Tibial nerve (tissue), 4 donors: ENCODE results near the gene PTPN5. TPM values are rescaled to one million over a fixed set of nuclear protein-coding genes. Genes with fewer than 3 reads are reported as not detected.
"Not testable (repeated sequence)": the region's sequence is repeated elsewhere in the genome, so short reads cannot be mapped to it uniquely, and the experiment has no call there.

Experiments
- DNase-seq, 2 donors: peaks; one replicate each; pipeline ENCODE4 v3.0.0-alpha.2; 2019; ENCODE audit warnings: low spot score in 2 of 2
- H3K27ac ChIP-seq, 4 donors: fragments of 200-600 bp; sonication (generic) in 3 of 4; one replicate each; pipeline ENCODE4 v1.5.1; 2017 to 2019; ENCODE audit warnings: mild to moderate bottlenecking in 1 of 4
- H3K27me3 ChIP-seq, 2 donors: fragments of 200-600 bp; sonication (generic) in 1 of 2; one replicate each; pipeline versions ENCODE4 v1.5.1 to v1.6.0; 2017 to 2019
- H3K36me3 ChIP-seq, 3 donors: fragments of 200-600 bp; sonication (generic); one replicate each; pipeline ENCODE4 v1.5.1; 2018 to 2019
- H3K4me1 ChIP-seq, 4 donors: fragments of 200-600 bp; sonication (generic) in 3 of 4; one replicate each; pipeline ENCODE4 v1.5.1; 2017 to 2019
- H3K4me3 ChIP-seq, 4 donors: fragments of 200-600 bp; sonication (generic) in 3 of 4; one replicate each; pipeline ENCODE4 v1.5.1; 2017 to 2019; ENCODE audit warnings: mild to moderate bottlenecking in 1 of 4, moderate library complexity in 1 of 4
- H3K9me3 ChIP-seq, 4 donors: fragments of 200-600 bp; sonication (generic) in 3 of 4; one replicate each; pipeline ENCODE4 v1.5.1; 2017 to 2019
- EP300 ChIP-seq, 2 donors: sonication (generic); formaldehyde crosslinking; IDR thresholded peaks; one replicate each; pipeline ENCODE4 v1.6.1; 2017; ENCODE audit warnings: antibody characterized with exemption in 2 of 2, mild to moderate bottlenecking in 1 of 2
- POLR2A ChIP-seq, 2 donors: fragments of 450-650 bp; IDR thresholded peaks; one replicate each; pipeline ENCODE4 v1.6.1; 2017; ENCODE audit warnings: antibody characterized with exemption in 2 of 2, mild to moderate bottlenecking in 2 of 2, moderate library complexity in 2 of 2
- WGBS, 2 donors: methylation state at CpG; one replicate each; pipeline ENCODE4 v1.1.5; 2018; 5-methylcytosine and 5-hydroxymethylcytosine counted together
- total RNA-seq, 4 donors: library from RNA; depleted of rRNA; stranded (reverse); fragments of >200 nt; gene quantifications; one replicate each; pipeline ENCODE4 v1.1.0, GENCODE V29; 2016
- TF ChIP-seq, protein P1 (sequence below), 5 experiments: fragments of 200-600 bp in 3 of 5; fragments of 450-650 bp in 2 of 5; sonication (generic) in 3 of 5; IDR thresholded peaks; one replicate each; pipeline ENCODE4 v1.5.1; 2016 to 2019; ENCODE audit warnings: antibody characterized with exemption in 5 of 5, mild to moderate bottlenecking in 3 of 5, moderate library complexity in 2 of 5

The PTPN5 gene
- total RNA-seq, 4 donors from 2014 or later = 1.2 to 18.8 (median 15.1) TPM

DNA sequence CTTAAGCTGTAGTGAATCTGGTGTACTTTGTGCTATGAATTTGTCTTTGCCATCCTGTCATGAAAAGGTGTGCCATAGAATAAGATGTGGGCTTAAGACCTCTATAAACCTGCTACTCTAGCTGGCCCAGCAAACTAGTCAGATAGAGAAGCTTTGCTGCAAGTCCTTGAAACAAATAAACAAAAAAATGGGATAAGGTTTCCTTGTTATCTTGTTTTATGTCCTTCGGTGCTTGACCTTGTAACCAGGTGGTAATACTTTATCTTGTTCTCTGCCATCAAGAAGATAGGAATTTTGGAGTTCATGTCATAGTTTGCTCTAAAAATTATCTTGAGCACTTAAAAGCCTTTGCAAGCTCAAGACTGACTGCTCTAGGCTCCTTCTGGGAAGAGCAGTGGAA lies 107.3 kb downstream of the PTPN5 start:
- TF ChIP-seq, protein P1, sequence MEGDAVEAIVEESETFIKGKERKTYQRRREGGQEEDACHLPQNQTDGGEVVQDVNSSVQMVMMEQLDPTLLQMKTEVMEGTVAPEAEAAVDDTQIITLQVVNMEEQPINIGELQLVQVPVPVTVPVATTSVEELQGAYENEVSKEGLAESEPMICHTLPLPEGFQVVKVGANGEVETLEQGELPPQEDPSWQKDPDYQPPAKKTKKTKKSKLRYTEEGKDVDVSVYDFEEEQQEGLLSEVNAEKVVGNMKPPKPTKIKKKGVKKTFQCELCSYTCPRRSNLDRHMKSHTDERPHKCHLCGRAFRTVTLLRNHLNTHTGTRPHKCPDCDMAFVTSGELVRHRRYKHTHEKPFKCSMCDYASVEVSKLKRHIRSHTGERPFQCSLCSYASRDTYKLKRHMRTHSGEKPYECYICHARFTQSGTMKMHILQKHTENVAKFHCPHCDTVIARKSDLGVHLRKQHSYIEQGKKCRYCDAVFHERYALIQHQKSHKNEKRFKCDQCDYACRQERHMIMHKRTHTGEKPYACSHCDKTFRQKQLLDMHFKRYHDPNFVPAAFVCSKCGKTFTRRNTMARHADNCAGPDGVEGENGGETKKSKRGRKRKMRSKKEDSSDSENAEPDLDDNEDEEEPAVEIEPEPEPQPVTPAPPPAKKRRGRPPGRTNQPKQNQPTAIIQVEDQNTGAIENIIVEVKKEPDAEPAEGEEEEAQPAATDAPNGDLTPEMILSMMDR (IDR thresholded peaks at IDR 0.05) = no peak
- TF ChIP-seq EP300 (IDR thresholded peaks at IDR 0.05) (no peak), POLR2A (IDR thresholded peaks at IDR 0.05) (no peak)
- 47 to 86% methylated on average over 1 of the region's 1 CpG for WGBS, 2 donors

DNA sequence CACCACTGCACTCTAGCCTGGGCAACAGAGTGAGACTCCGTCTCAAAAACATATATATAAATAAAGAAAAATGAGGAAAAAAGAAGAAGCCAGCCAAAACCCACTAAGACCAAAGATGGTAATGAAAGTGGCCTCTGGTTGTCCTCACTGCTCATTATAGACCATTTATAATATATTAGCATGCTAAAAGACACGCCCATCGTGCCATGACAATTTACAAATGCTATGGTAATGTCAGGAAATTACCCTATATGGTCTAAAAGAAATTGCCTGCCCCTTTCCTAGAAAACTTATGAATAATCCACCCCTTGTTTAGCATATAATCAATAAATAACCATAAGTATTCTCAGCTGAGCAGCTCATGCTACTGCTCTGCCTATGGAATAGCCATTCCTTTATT lies 109.1 kb downstream of the PTPN5 start:
- Histone ChIP-seq H3K27me3 (no peaks in the 10 kb centered on the region), H3K27ac (no peak overlapping the region), H3K36me3 (no peaks in the 10 kb centered on the region), H3K9me3 (no peaks in the 10 kb centered on the region), H3K4me3 (no peak overlapping the region), H3K4me1 (no peaks in the 10 kb centered on the region)
- DNase-seq = no peak
- TF ChIP-seq EP300 (IDR thresholded peaks at IDR 0.05) = no peak
- TF ChIP-seq POLR2A (IDR thresholded peaks at IDR 0.05) = no peak
- TF ChIP-seq, protein P1 (IDR thresholded peaks at IDR 0.05) = no peak
- 92 to 96% methylated on average over 3 of the region's 3 CpGs for WGBS, 2 donors

More for the DNA sequence above, 107.3 kb downstream of the PTPN5 start:
- Histone ChIP-seq H3K27ac (no peak overlapping the region), H3K4me3 (no peak overlapping the region), H3K9me3 (no peaks in the 10 kb centered on the region), H3K4me1 (no peaks in the 10 kb centered on the region), H3K27me3 (no peaks in the 10 kb centered on the region), H3K36me3 (no peaks in the 10 kb centered on the region)
- no peak for DNase-seq

DNA sequence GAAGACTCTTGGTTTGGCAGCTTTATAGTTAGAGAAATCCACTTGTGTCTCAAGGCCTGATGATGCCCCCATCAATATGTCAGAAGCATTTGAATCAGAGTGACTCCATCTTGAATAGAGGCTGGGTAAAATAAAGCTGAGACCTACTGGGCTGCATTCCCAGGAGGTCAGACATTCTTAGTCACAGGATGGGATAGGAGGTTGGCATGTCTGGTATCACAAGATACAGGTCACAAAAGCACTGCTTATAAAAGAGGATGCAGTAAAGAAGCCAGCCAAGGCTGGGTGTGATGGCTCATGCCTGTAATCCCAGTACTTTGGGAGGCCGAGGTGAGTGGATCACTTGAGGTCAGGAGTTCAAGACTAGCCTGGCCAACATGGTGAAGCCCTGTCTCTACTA lies 109.6 kb downstream of the PTPN5 start:
- DNase-seq, H3K36me3 ChIP-seq, H3K4me1 ChIP-seq, H3K9me3 ChIP-seq, H3K27me3 ChIP-seq, H3K27ac ChIP-seq, H3K4me3 ChIP-seq: not testable (repeated sequence)
- 90 to 94% methylated on average over 1 of the region's 1 CpG for WGBS, 2 donors

Other genes starting within 250 kb of the PTPN5 start
- 10 to 100 TPM in 3 of 4 donors, 1 to 10 TPM in 1; 9.6 to 25.8 (median 15.8) TPM for gene UEVLD, start 203.1 kb downstream of the PTPN5 start, total RNA-seq
- 1 to 10 TPM in 1 of 4 donors, under 1 TPM in 1, not detected in 2; 0.30 to 2.9 TPM for gene MISFA, start 192.0 kb downstream of the PTPN5 start, total RNA-seq
- 10 to 100 TPM; 12.3 to 24.3 (median 16.9) TPM for gene SPTY2D1, start 157.5 kb downstream of the PTPN5 start, total RNA-seq
- 10 to 100 TPM in 1 of 4 donors, 1 to 10 TPM in 3; 5.4 to 11.0 (median 6.8) TPM for gene TMEM86A, start 93.0 kb downstream of the PTPN5 start, total RNA-seq
- gene IGSF22, start 65.6 kb downstream of the PTPN5 start, total RNA-seq = under 1 TPM in 2 of 4 donors, not detected in 2; 0.44 to 0.90 TPM
- gene MRGPRX1, start 147.6 kb upstream of the PTPN5 start, total RNA-seq = not detected